ENCODE results near the gene ASB5.

GRCh38 chr4:176236946-176237345 is 32.1 kb downstream of the ASB5 start:
- no peak for TF ChIP-seq CTCF (conservative IDR thresholded peaks at IDR 0.05 in 1 of 2, IDR thresholded peaks at IDR 0.05 in 1 of 2; ENCODE audit: extremely low read depth in 1 of 2, insufficient read depth in 1 of 2, low read depth in 1 of 2, low read length in 2 of 2)
- no peak for TF ChIP-seq EZH2 (IDR thresholded peaks at IDR 0.05; ENCODE audit: borderline replicate concordance, low read length)

Measured in mammary epithelial cell (primary cell).